ENCODE data around the gene MYO10.
"Not testable (repeated sequence)": the region's sequence is repeated elsewhere in the genome, so short reads cannot be mapped to it uniquely, and the experiment has no call there.

DNA sequence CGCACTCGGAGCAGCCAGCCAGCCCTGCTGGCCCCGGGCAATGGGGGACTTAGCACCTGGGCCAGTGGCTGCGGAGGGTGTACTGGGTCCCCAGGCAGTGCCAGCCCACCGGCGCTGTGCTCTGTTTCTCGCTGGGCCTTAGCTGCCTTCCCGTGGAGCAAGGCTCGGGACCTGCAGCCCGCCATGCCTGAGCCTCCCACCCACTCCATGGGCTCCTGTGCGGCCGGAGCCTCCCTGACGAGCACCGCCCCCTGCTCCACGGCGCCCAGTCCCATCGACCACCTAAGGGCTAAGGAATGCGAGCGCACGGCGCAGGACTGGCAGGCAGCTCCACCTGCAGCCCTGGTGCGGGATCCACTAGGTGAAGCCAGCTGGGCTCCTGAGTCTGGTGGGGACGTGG, 218.1 kb downstream of the MYO10 start:
- TF ChIP-seq, protein P1, sequence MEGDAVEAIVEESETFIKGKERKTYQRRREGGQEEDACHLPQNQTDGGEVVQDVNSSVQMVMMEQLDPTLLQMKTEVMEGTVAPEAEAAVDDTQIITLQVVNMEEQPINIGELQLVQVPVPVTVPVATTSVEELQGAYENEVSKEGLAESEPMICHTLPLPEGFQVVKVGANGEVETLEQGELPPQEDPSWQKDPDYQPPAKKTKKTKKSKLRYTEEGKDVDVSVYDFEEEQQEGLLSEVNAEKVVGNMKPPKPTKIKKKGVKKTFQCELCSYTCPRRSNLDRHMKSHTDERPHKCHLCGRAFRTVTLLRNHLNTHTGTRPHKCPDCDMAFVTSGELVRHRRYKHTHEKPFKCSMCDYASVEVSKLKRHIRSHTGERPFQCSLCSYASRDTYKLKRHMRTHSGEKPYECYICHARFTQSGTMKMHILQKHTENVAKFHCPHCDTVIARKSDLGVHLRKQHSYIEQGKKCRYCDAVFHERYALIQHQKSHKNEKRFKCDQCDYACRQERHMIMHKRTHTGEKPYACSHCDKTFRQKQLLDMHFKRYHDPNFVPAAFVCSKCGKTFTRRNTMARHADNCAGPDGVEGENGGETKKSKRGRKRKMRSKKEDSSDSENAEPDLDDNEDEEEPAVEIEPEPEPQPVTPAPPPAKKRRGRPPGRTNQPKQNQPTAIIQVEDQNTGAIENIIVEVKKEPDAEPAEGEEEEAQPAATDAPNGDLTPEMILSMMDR (conservative IDR thresholded peaks at IDR 0.05; ENCODE audit: low read depth in 2 of 2), result not testable (repeated sequence)
- TF ChIP-seq EZH2 (IDR thresholded peaks at IDR 0.05; ENCODE audit: low read depth, unreplicated experiment); POLR2AphosphoS5 (IDR thresholded peaks at IDR 0.05; ENCODE audit: low read depth); EZH2phosphoT487 (IDR thresholded peaks at IDR 0.05; ENCODE audit: unreplicated experiment); NANOG (IDR thresholded peaks at IDR 0.05; ENCODE audit: borderline replicate concordance); JUNB (IDR thresholded peaks at IDR 0.05; ENCODE audit: unreplicated experiment); ZNF331 (CRISPR knock-in tag; IDR thresholded peaks at IDR 0.05; ENCODE audit: low read depth); CREB1 (CRISPR knock-in tag; IDR thresholded peaks at IDR 0.05; ENCODE audit: low read depth); ZNF114 (CRISPR knock-in tag; IDR thresholded peaks at IDR 0.05): not testable (repeated sequence)
- TF ChIP-seq, protein P2, sequence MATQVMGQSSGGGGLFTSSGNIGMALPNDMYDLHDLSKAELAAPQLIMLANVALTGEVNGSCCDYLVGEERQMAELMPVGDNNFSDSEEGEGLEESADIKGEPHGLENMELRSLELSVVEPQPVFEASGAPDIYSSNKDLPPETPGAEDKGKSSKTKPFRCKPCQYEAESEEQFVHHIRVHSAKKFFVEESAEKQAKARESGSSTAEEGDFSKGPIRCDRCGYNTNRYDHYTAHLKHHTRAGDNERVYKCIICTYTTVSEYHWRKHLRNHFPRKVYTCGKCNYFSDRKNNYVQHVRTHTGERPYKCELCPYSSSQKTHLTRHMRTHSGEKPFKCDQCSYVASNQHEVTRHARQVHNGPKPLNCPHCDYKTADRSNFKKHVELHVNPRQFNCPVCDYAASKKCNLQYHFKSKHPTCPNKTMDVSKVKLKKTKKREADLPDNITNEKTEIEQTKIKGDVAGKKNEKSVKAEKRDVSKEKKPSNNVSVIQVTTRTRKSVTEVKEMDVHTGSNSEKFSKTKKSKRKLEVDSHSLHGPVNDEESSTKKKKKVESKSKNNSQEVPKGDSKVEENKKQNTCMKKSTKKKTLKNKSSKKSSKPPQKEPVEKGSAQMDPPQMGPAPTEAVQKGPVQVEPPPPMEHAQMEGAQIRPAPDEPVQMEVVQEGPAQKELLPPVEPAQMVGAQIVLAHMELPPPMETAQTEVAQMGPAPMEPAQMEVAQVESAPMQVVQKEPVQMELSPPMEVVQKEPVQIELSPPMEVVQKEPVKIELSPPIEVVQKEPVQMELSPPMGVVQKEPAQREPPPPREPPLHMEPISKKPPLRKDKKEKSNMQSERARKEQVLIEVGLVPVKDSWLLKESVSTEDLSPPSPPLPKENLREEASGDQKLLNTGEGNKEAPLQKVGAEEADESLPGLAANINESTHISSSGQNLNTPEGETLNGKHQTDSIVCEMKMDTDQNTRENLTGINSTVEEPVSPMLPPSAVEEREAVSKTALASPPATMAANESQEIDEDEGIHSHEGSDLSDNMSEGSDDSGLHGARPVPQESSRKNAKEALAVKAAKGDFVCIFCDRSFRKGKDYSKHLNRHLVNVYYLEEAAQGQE (IDR thresholded peaks at IDR 0.05; ENCODE audit: unreplicated experiment), result not testable (repeated sequence)

Data from GM23338 (cell line).